GM19193 (cell line): ENCODE data around the gene MRPL54.

ENCODE experiments used
- POLR2A ChIP-seq: IDR thresholded peaks from 4 replicates; pipeline ENCODE4 v1.6.1; 2011; ENCODE audit not compliant: insufficient read depth, insufficient read length; ENCODE audit errors: extremely low read depth

The MRPL54 gene

GRCh38 chr19:3784607-3785450 lies 22.3 kb downstream of the MRPL54 start:
- no peak for TF ChIP-seq POLR2A

- no peak for TF ChIP-seq POLR2A
Observed at GRCh38 chr19:3785451-3785937, 23.0 kb downstream of the MRPL54 start.

- no peak for TF ChIP-seq POLR2A
Observed at GRCh38 chr19:3785938-3786824, 23.7 kb downstream of the MRPL54 start, which contains the start of gene MATK. Gene MATK, minus strand, starts transcription at chr19:3786381. Its CDS starts 1,246 bp downstream, at chr19:3785135.

DNA sequence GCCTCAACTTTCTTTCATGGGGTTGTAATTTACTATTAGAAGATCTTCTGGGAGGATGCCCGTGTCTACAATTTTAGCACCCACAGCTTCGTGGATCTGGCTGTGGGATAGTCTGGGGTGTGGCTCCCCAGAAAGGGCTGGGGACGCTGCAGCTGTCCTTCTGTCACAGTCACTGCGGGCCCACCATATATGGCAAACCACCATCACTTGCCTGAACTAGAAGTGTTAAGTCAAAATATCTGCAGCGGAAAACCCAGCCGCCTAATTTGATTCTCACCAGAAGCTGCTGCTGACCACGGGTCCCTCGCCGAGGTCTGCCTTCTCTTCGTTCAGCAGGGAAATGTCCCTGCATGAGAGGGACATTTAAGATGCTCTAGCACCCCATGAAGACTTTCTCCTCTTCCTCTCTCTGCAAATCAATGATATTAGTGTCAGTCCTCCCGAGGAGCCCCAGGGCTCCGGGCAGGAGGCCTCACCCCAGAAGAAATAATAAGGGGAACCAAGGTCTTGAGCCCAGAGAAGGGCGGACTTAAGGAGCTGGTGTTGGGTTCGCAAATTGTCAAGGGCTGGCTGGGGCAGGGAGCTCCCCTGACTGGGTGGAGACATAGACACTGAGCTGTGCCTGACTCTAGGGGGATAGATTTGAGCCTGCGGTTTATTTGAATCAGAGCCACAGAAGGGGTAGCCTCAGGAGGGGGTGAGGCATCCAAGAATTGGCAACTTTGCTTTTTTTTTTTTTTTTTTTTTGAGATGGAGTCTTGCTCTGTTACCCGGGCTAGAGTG lies 26.7 kb downstream of the MRPL54 start:
- TF ChIP-seq POLR2A: no peak

GRCh38 chr19:3790209-3790734 lies 27.8 kb downstream of the MRPL54 start:
- TF ChIP-seq POLR2A: no peak

GRCh38 chr19:3790941-3791340 lies 28.5 kb downstream of the MRPL54 start:
- TF ChIP-seq POLR2A: no peak

DNA sequence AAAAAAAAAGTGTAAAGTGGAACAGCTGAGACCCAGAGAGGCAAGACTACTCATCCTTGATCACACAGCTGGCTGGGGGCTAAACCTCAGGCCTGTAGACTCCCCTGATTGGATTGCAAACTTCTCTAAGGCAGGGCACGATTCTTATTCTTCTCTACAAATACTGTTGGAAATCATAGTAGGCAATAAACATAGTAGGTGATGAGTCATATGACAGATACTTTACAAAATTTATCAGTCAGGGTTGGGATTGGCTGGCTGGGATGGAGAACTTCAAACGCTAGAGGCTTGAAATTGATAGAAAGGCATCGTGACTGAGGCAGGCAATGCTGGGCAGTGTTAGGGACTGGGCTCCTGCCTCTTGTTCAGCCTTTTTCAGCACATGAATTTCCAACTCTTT lies 29.6 kb downstream of the MRPL54 start:
- TF ChIP-seq POLR2A: no peak

DNA sequence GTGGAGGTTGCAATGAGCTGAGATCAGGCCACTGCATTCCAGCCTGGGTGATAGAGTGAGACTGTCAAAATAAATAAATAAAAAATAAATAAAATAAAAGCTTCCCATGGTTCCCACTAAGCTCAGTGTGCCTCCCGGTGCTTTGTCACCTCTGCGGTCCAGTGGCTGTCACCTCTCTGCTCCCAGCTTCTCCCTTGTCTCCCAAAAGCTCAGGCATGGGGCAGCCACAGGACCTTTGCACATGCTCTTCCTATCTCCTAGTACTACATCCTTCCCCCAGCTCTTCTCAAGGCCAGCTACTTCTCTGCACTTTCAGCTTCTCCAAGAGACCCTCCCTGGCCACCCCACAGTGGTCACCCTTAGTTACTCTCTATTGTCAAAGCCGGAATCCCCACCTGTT lies 31.3 kb downstream of the MRPL54 start:
- no peak for TF ChIP-seq POLR2A

DNA sequence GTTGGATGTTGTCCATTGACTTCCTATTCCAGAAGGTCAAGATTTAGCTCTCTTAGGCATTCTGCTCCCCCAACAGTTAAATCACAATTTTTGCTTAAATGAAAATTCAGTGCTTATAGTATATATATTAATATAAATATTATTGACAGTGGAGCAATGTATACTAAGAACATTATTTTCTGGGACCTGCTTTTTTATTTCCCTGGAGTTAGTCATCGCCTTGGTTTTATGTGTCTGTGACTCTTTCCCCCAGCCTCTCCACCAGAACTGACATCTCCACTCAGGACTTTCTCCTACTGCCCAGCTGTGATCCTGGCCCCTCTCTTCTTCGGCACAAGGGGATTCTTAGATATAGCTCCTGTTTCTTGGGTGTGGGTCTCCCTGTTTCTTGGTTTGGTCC lies 33.9 kb downstream of the MRPL54 start:
- TF ChIP-seq POLR2A: no peak

DNA sequence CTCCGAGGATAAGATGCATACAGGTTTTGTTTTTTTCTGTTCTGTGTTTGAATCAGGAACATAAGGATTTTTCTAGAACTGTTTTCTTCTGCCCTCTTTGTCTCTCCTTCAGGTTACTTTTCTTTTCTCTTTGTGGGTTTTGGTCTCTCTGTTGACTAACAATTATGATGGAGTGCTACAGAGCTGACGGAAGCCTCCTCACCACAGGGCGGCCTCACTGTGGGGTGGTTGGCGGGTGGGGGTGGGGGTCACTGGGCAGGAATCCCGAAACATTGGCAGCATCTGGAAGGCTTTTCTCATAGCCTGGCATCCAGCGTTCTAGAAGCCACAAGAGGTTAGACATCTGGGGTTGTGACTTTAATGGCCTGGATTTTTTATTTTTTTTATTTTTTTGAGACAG lies 35.7 kb downstream of the MRPL54 start:
- no peak for TF ChIP-seq POLR2A

DNA sequence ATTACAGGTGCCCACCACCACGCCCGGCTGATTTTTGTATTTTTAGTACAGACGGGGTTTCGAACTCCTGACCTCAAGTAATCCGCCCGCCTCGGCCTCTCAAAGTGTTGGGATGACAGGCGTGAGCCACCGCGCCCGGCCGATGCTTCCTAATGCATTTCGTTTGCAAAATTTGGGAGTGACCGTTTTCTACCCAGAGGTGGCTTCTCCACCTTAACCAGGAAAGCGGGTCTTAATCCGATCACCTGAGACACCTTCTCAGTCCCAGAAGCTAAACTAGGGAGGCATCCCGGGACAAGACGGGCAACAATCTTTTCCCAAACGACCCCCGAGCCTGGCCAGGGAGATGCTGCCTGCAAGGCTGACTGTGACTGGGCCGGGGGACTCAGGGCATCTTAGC lies 38.5 kb downstream of the MRPL54 start:
- TF ChIP-seq POLR2A: no peak

GRCh38 chr19:3801412-3802096 lies 39.1 kb downstream of the MRPL54 start:
- TF ChIP-seq POLR2A: no peak

DNA sequence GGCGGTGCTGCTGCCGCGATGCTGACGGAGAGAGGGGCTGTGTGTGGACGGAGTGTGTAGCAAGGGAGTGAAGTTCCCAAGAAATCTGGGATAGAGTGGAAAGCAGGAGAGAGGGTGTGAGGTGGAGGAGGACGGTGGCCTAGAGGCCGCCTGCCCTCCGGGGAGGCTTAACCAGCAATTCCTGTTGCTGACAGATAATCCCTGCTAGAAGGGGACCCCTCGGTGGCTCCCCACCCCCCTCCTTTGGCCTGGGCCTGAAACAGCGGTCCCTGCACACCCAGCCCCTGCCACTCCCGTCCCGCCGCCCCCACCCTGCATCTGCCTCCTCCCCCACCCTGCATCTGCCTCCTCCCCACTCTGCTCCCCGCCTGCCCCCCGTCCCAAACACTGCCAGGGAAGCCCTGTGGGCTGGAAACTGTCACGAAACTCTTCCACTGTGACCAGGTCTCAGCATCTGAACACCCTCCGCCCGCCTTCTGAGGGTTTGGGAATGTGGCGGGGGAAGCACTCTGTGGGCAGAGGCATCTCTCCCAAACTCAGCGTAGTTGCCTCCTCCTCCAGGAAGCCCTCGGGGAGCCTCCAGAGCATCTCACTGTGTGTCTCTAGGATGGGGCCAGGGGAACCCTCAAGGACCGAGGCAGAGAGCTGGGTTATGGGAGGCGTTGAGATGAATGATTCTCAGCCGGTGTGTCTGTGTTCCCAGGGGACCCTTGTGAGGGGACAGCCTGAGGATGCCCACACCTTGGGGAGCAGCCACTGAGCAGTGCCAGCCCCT lies 40.8 kb downstream of the MRPL54 start:
- no peak for TF ChIP-seq POLR2A
